Neuronal stem cell (in vitro differentiated cells): ENCODE measurements around the gene USP17L19.
"Not testable (repeated sequence)": the region's sequence is repeated elsewhere in the genome, so short reads cannot be mapped to it uniquely, and the experiment has no call there.

Source experiments
- DNase-seq: peaks from one replicate; pipeline ENCODE4 v3.0.0-alpha.2; 2013; ENCODE audit warnings: low spot score
- H2AFZ ChIP-seq: one replicate; pipeline ENCODE4 v1.6.1; 2013; ENCODE audit warnings: mild to moderate bottlenecking, low read length, inconsistent platforms
- H2AK5ac ChIP-seq: 2 replicates; pipeline ENCODE4 v1.6.1; 2013; ENCODE audit warnings: low read depth, mild to moderate bottlenecking, inconsistent platforms, low read length, moderate library complexity, mixed read lengths
- H2BK120ac ChIP-seq: 2 replicates; pipeline ENCODE4 v1.6.1; 2013; ENCODE audit warnings: low read depth, mild to moderate bottlenecking, inconsistent platforms, low read length, moderate library complexity, mixed read lengths
- H2BK12ac ChIP-seq: one replicate; pipeline ENCODE4 v1.6.1; 2013; ENCODE audit warnings: low read length, inconsistent platforms
- H2BK15ac ChIP-seq: 2 replicates; pipeline ENCODE4 v1.6.1; 2013; ENCODE audit warnings: mild to moderate bottlenecking, low read length, inconsistent platforms, mixed read lengths
- H2BK5ac ChIP-seq: one replicate; pipeline ENCODE4 v1.6.1; 2013; ENCODE audit warnings: inconsistent platforms, mild to moderate bottlenecking, low read length, moderate library complexity
- H3K14ac ChIP-seq: one replicate; pipeline ENCODE4 v1.6.1; 2013; ENCODE audit warnings: low read length, inconsistent platforms
- H3K18ac ChIP-seq: 2 replicates; pipeline ENCODE4 v1.6.1; 2013; ENCODE audit warnings: low read length, inconsistent platforms
- H3K23ac ChIP-seq: 2 replicates; pipeline ENCODE4 v1.6.1; 2013; ENCODE audit warnings: low read depth, mild to moderate bottlenecking, mixed read lengths, low read length, inconsistent platforms; ENCODE audit not compliant: poor library complexity
- H3K27ac ChIP-seq: replicated peaks from 3 replicates; pipeline ENCODE4 v1.5.1; 2013; ENCODE audit warnings: low read length, inconsistent platforms
- H3K27me3 ChIP-seq, 3 experiments: 2 replicates each; pipeline ENCODE4 v1.6.1; 2013; ENCODE audit warnings: low read length in 3 of 3, mild to moderate bottlenecking in 2 of 3, inconsistent platforms in 1 of 3, low read depth in 1 of 3, mixed read lengths in 1 of 3, moderate library complexity in 1 of 3; ENCODE audit not compliant: control insufficient read depth in 3 of 3, insufficient read depth in 3 of 3
- H3K36me3 ChIP-seq, 2 donors: replicated peaks in 1 of 2; 2 replicates each; pipeline ENCODE4 v1.6.1; 2013; ENCODE audit warnings: low read length in 2 of 2; ENCODE audit not compliant: control insufficient read depth in 2 of 2, insufficient read depth in 2 of 2
- H3K4ac ChIP-seq: 2 replicates; pipeline ENCODE4 v1.6.1; 2013; ENCODE audit warnings: inconsistent platforms, mild to moderate bottlenecking, low read length, moderate library complexity
- H3K4me1 ChIP-seq, 2 donors: 1 replicate in 1 of 2; 2 replicates in 1 of 2; pipeline ENCODE4 v1.6.1; 2013; ENCODE audit warnings: low read length in 2 of 2, low read depth in 1 of 2; ENCODE audit not compliant: control insufficient read depth in 2 of 2, insufficient read depth in 1 of 2
- H3K4me2 ChIP-seq: one replicate; pipeline ENCODE4 v1.6.1; 2013; ENCODE audit warnings: mild to moderate bottlenecking, low read length, inconsistent platforms; ENCODE audit not compliant: insufficient read depth, poor library complexity, severe bottlenecking
- H3K4me3 ChIP-seq, 2 donors: 2 replicates each; pipeline ENCODE4 v1.5.1; 2013; ENCODE audit warnings: low read length in 2 of 2, mild to moderate bottlenecking in 2 of 2, inconsistent platforms in 1 of 2, moderate library complexity in 1 of 2
- H3K79me1 ChIP-seq: one replicate; pipeline ENCODE4 v1.6.1; 2013; ENCODE audit warnings: low read depth, mild to moderate bottlenecking, inconsistent platforms, low read length, moderate library complexity
- H3K9ac ChIP-seq: one replicate; pipeline ENCODE4 v1.6.1; 2013; ENCODE audit warnings: mild to moderate bottlenecking, low read depth, low read length, inconsistent platforms; ENCODE audit not compliant: poor library complexity
- H3K9me3 ChIP-seq, 2 donors: replicated peaks in 1 of 2; 2 replicates each; pipeline versions ENCODE3 to v1.6.1; 2013; ENCODE audit warnings: low read length in 2 of 2, mild to moderate bottlenecking in 2 of 2, inconsistent platforms in 1 of 2, low read depth in 1 of 2, mixed read lengths in 1 of 2, moderate library complexity in 1 of 2; ENCODE audit not compliant: control insufficient read depth in 2 of 2, insufficient read depth in 1 of 2
- H4K8ac ChIP-seq: one replicate; pipeline ENCODE4 v1.6.1; 2013; ENCODE audit warnings: low read depth, mild to moderate bottlenecking, inconsistent platforms, low read length, moderate library complexity
- H4K91ac ChIP-seq: one replicate; pipeline ENCODE4 v1.6.1; 2013; ENCODE audit warnings: low read length, low read depth, mild to moderate bottlenecking, inconsistent platforms; ENCODE audit not compliant: poor library complexity
- WGBS, 2 donors: extraction: QIAGEN DNeasy Blood & Tissue Kit; methylation state at CpG; one replicate each; pipeline ENCODE4 v1.1.7; 2013; ENCODE audit warnings: missing lambda C conversion rate in 2 of 2, mixed read lengths in 1 of 2; ENCODE audit not compliant: insufficient read length in 2 of 2, insufficient replicate concordance in 1 of 2; ENCODE audit errors: extremely low coverage in 2 of 2; 5-methylcytosine and 5-hydroxymethylcytosine counted together

USP17L19 gene

GRCh38 chr4:9238461-9238860 lies 14.7 kb upstream of the USP17L19 start:
- not testable (repeated sequence) for H3K27me3 ChIP-seq, H2BK15ac ChIP-seq, H3K9ac ChIP-seq, H3K4me1 ChIP-seq, H3K4me3 ChIP-seq, H2AFZ ChIP-seq, H2BK5ac ChIP-seq, H3K4me2 ChIP-seq, H2BK120ac ChIP-seq, H3K79me1 ChIP-seq, H2BK12ac ChIP-seq, H3K27ac ChIP-seq, H3K36me3 ChIP-seq, H3K23ac ChIP-seq, H3K18ac ChIP-seq, H4K91ac ChIP-seq, H3K9me3 ChIP-seq, H3K14ac ChIP-seq, H2AK5ac ChIP-seq, H3K4ac ChIP-seq
- peak; percentile 6 for DNase-seq
- 100% methylated on average over 3 of the region's 12 CpGs; no CpG with 5 or more reads in 1 of the 2 donors for WGBS, 2 donors
- H4K8ac ChIP-seq: peak overlapping the region; percentile 68

DNA sequence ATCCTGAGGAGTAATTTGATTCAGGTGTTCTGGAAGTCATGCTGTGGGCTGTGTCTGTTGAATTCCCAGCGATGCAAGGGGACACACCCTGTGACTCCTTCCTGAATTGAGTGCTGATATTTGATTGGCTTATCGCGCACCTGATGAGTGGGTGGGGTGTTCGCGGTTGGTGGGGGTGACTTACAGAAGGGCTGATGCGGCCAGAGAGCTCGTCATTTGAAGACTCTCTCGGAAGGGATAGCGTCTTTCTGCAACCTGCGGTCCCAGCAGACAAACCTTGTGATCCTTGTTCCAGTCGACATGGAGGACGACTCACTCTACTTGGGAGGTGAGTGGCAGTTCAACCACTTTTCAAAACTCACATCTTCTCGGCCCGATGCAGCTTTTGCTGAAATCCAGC lies 9.6 kb upstream of the USP17L19 start, which contains the start of gene USP17L17:
Gene USP17L17, plus strand, starts transcription at position 301 of the 400 bp plus-strand sequence. Its CDS starts 0 bp downstream, at position 301.
- H4K8ac ChIP-seq, DNase-seq, H3K36me3 ChIP-seq, H2AFZ ChIP-seq, H3K9ac ChIP-seq, H3K9me3 ChIP-seq, H3K4ac ChIP-seq, H3K27ac ChIP-seq, H4K91ac ChIP-seq, H3K18ac ChIP-seq, H3K23ac ChIP-seq, H2BK12ac ChIP-seq, H2BK5ac ChIP-seq, H2AK5ac ChIP-seq, H3K27me3 ChIP-seq, H2BK15ac ChIP-seq, H3K4me2 ChIP-seq, H2BK120ac ChIP-seq, H3K4me3 ChIP-seq, H3K4me1 ChIP-seq, H3K14ac ChIP-seq, H3K79me1 ChIP-seq: not testable (repeated sequence)
- no CpG with 5 or more reads among the region's 14 CpGs for whole genome bisulfite sequencing, 2 donors

- not testable (repeated sequence) for H3K27me3 ChIP-seq, H3K18ac ChIP-seq, H4K91ac ChIP-seq, H2BK12ac ChIP-seq, H3K27ac ChIP-seq, DNase-seq, H2AFZ ChIP-seq, H3K36me3 ChIP-seq, H3K14ac ChIP-seq, H2BK15ac ChIP-seq, H2BK120ac ChIP-seq, H3K9me3 ChIP-seq, H3K4me3 ChIP-seq, H3K79me1 ChIP-seq, H3K4me1 ChIP-seq, H3K9ac ChIP-seq, H3K4me2 ChIP-seq, H2BK5ac ChIP-seq, H4K8ac ChIP-seq, H2AK5ac ChIP-seq, H3K23ac ChIP-seq, H3K4ac ChIP-seq
- WGBS, 2 donors: 100% methylated on average over 3 of the region's 26 CpGs; no CpG with 5 or more reads in 1 of the 2 donors
Measured at GRCh38 chr4:9247953-9248680, 5.1 kb upstream of the USP17L19 start, which contains the start of gene USP17L18. USP17L18 (plus strand) TSS chr4:9248630; CDS start chr4:9248630, 0 bp downstream.

DNA sequence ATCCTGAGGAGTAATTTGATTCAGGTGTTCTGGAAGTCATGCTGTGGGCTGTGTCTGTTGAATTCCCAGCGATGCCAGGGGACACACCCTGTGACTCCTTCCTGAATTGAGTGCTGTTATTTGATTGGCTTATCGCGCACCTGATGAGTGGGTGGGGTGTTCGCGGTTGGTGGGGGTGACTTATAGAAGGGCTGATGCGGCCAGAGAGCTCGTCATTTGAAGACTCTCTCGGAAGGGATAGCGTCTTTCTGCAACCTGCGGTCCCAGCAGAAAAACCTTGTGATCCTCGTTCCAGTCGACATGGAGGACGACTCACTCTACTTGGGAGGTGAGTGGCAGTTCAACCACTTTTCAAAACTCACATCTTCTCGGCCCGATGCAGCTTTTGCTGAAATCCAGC lies 4.6 kb downstream of the USP17L19 start, which contains the start of gene USP17L20:
Gene USP17L20, plus strand, starts transcription at position 301 of the 400 bp plus-strand sequence. Its CDS starts 0 bp downstream, at position 301.
- H2BK120ac ChIP-seq, H2AFZ ChIP-seq, H3K18ac ChIP-seq, H3K79me1 ChIP-seq, H3K36me3 ChIP-seq, H4K91ac ChIP-seq, H3K9ac ChIP-seq, H3K4ac ChIP-seq, H3K4me3 ChIP-seq, H3K23ac ChIP-seq, H3K27ac ChIP-seq, H2BK12ac ChIP-seq, H2BK5ac ChIP-seq, H3K27me3 ChIP-seq, H3K4me1 ChIP-seq, H2AK5ac ChIP-seq, H3K14ac ChIP-seq, DNase-seq, H3K4me2 ChIP-seq, H2BK15ac ChIP-seq, H3K9me3 ChIP-seq, H4K8ac ChIP-seq: not testable (repeated sequence)
- WGBS, 2 donors: no CpG with 5 or more reads among the region's 15 CpGs
